Cerebellar cortex (tissue), 1 donor: Measurements from ENCODE around the gene STK17A.
"Not testable (repeated sequence)": the region's sequence is repeated elsewhere in the genome, so short reads cannot be mapped to it uniquely, and the experiment has no call there.

Source experiments
- DNase-seq: peaks from one replicate; pipeline ENCODE4 v3.0.0-alpha.2; 2015; ENCODE audit warnings: low spot score

STK17A gene

GRCh38 chr7:43596426-43596825, 13.5 kb downstream of the STK17A start:
- not testable (repeated sequence) for DNase-seq

GRCh38 chr7:43600056-43600455, 17.1 kb downstream of the STK17A start:
- no peak for DNase-seq

- DNase-seq = peak; percentile 77
Observed at GRCh38 chr7:43602256-43602655, 19.3 kb downstream of the STK17A start.

- DNase-seq = no peak
Observed at GRCh38 chr7:43604251-43604650, 21.3 kb downstream of the STK17A start.

- no peak for DNase-seq
Observed at GRCh38 chr7:43609097-43609496, 26.2 kb downstream of the STK17A start.

GRCh38 chr7:43612128-43612527, 29.2 kb downstream of the STK17A start:
- DNase-seq = no peak

- DNase-seq = no peak
Observed at GRCh38 chr7:43612599-43613589, 30.0 kb downstream of the STK17A start.

- DNase-seq = no peak
Observed at GRCh38 chr7:43615558-43616145, 32.7 kb downstream of the STK17A start.

- no peak for DNase-seq
Observed at GRCh38 chr7:43616977-43617376, 34.1 kb downstream of the STK17A start.

GRCh38 chr7:43618073-43618472, 35.2 kb downstream of the STK17A start:
- DNase-seq = no peak

GRCh38 chr7:43619213-43620012, 36.5 kb downstream of the STK17A start:
- no peak for DNase-seq

GRCh38 chr7:43621729-43622448, 39.0 kb downstream of the STK17A start:
- no peak for DNase-seq

GRCh38 chr7:43624156-43624555, 41.2 kb downstream of the STK17A start:
- no peak for DNase-seq

GRCh38 chr7:43625453-43625852, 42.5 kb downstream of the STK17A start:
- DNase-seq = no peak

GRCh38 chr7:43625980-43626379, 43.1 kb downstream of the STK17A start:
- no peak for DNase-seq

GRCh38 chr7:43626695-43627094, 43.8 kb downstream of the STK17A start:
- no peak for DNase-seq

- DNase-seq = not testable (repeated sequence)
Observed at GRCh38 chr7:43627798-43628197, 44.9 kb downstream of the STK17A start.

- DNase-seq = no peak
Observed at GRCh38 chr7:43628431-43628830, 45.5 kb downstream of the STK17A start.

- DNase-seq = no peak
Observed at GRCh38 chr7:43629857-43630256, 46.9 kb downstream of the STK17A start.

GRCh38 chr7:43630482-43630881, 47.6 kb downstream of the STK17A start:
- DNase-seq = no peak

GRCh38 chr7:43631559-43631958, 48.7 kb downstream of the STK17A start:
- DNase-seq = no peak

GRCh38 chr7:43632746-43633145, 49.8 kb downstream of the STK17A start:
- DNase-seq = no peak
